Measurements from ENCODE around the gene PPP5C. TPM values are rescaled to one million over a fixed set of nuclear protein-coding genes. Genes with fewer than 3 reads are reported as not detected.

Gene PPP5C
- total and polyA plus RNA-seq, 2 donors: 32.7 to 44.1 TPM

DNA sequence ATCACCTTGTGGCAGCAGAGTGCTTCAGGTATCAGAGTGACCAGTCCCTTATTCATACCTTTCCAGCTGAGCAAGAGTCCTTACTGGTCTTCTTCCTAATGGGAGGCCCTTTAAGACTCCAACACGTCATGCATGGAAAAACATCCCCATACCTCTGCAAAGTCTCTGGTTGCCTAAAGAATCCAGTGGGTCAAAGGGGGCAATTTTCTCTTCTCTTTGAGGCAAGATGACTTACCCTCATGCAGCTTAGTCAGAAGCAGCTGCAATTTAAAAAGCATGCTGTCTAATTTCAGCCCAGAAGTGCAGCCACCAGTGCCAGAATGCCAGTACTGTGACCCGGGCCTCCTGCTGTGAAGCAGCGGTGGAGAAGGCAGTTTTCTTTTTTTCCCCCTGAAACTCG, 18.7 kb downstream of the PPP5C start:
- H3K4me3 ChIP-seq (ENCODE audit: low read length in 2 of 2): no peak overlapping the region
- H3K36me3 ChIP-seq (ENCODE audit: control insufficient read depth in 2 of 2, insufficient read depth in 2 of 2, low read length in 1 of 2): peaks cover 35 to 50% of the 10 kb centered on the region in 2 donors
- H3K27me3 ChIP-seq (ENCODE audit: control insufficient read depth in 2 of 2, insufficient read depth in 1 of 2, low read length in 1 of 2): no peaks in the 10 kb centered on the region
- H3K9me3 ChIP-seq (ENCODE audit: control insufficient read depth in 2 of 2, insufficient read depth in 1 of 2, low read length in 1 of 2): no peaks in the 10 kb centered on the region
- 96% methylated on average over 4 of the region's 4 CpGs for WGBS
- no peak overlapping the region for H3K27ac ChIP-seq (ENCODE audit: low read depth in 1 of 2, low read length in 1 of 2)
- peaks cover 0 to 3% of the 10 kb centered on the region in 2 donors for H3K4me1 ChIP-seq (ENCODE audit: control insufficient read depth in 2 of 2, insufficient read depth in 2 of 2, low read length in 2 of 2)
- DNase-seq (ENCODE audit: low read depth in 6 of 9, low spot score in 9 of 9): no peak

DNA sequence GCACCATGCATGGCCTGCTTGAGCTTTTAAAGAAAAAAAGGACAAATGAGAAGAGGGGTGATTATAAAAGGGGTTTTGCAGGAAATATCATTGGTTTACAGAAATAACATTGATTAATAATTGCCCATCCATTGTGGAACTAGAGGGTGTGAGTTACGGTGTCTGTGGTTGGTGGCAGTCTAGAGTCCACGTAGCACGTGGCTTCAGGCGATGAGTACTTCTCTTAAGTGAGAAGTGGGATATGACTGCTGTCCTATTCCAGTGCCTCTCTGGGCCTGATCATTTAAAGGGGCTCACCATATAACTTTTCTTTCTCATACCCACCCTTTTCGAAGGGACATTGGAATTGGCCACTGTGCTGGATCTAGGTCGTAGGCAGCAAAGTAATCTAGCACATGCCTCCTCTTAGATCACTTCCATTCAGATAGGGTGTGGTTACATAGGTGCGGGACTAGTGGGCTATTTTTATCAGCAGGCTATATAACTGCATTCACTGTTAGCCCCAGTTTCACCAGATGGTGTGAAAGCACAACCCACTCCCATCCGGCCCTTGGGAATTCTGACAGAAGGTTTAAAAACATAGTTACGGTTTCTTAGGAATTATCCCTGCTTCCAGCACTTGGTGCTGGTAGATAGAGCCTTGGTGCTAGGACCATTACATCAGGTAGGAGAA, 19.9 kb downstream of the PPP5C start:
- no peak overlapping the region for H3K4me3 ChIP-seq (ENCODE audit: low read length in 2 of 2)
- WGBS: 98% methylated on average over 9 of the region's 9 CpGs
- DNase-seq (ENCODE audit: low read depth in 6 of 9, low spot score in 9 of 9): no peak
- H3K4me1 ChIP-seq (ENCODE audit: control insufficient read depth in 2 of 2, insufficient read depth in 2 of 2, low read length in 2 of 2): peaks cover under 1 to 9% of the 10 kb centered on the region in 2 donors
- H3K9me3 ChIP-seq (ENCODE audit: control insufficient read depth in 2 of 2, insufficient read depth in 1 of 2, low read length in 1 of 2): no peaks in the 10 kb centered on the region
- no peaks in the 10 kb centered on the region for H3K27me3 ChIP-seq (ENCODE audit: control insufficient read depth in 2 of 2, insufficient read depth in 1 of 2, low read length in 1 of 2)
- H3K27ac ChIP-seq (ENCODE audit: low read depth in 1 of 2, low read length in 1 of 2): no peak overlapping the region
- peaks cover 41 to 53% of the 10 kb centered on the region in 2 donors for H3K36me3 ChIP-seq (ENCODE audit: control insufficient read depth in 2 of 2, insufficient read depth in 2 of 2, low read length in 1 of 2)

DNA sequence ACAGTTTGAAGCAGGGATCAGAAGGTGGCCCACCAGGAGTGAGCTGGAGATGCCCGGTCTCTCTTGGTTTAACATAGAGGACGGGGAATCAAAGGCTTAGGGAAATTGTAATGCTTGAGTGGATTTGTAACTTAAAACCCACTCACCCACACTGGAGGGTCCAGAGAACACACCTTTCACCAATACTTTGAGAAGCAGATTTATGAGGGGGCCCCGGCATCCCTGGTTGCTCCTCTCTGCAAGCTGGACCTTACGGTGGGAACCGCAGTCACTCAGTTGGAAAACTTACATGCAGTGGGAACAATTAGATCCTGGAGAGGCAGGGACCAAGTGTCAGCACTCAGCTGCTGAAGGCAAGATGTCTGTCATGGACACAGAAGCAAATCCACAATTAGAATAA, 20.5 kb downstream of the PPP5C start:
- H3K4me1 ChIP-seq (ENCODE audit: control insufficient read depth in 2 of 2, insufficient read depth in 2 of 2, low read length in 2 of 2): peaks cover 2 to 12% of the 10 kb centered on the region in 2 donors
- H3K4me3 ChIP-seq (ENCODE audit: low read length in 2 of 2): no peak overlapping the region
- 97% methylated on average over 5 of the region's 5 CpGs for WGBS
- H3K9me3 ChIP-seq (ENCODE audit: control insufficient read depth in 2 of 2, insufficient read depth in 1 of 2, low read length in 1 of 2): no peaks in the 10 kb centered on the region
- no peak overlapping the region for H3K27ac ChIP-seq (ENCODE audit: low read depth in 1 of 2, low read length in 1 of 2)
- DNase-seq (ENCODE audit: low read depth in 6 of 9, low spot score in 9 of 9): no peak
- H3K36me3 ChIP-seq (ENCODE audit: control insufficient read depth in 2 of 2, insufficient read depth in 2 of 2, low read length in 1 of 2): peaks cover 46 to 53% of the 10 kb centered on the region in 2 donors
- no peaks in the 10 kb centered on the region for H3K27me3 ChIP-seq (ENCODE audit: control insufficient read depth in 2 of 2, insufficient read depth in 1 of 2, low read length in 1 of 2)

DNA sequence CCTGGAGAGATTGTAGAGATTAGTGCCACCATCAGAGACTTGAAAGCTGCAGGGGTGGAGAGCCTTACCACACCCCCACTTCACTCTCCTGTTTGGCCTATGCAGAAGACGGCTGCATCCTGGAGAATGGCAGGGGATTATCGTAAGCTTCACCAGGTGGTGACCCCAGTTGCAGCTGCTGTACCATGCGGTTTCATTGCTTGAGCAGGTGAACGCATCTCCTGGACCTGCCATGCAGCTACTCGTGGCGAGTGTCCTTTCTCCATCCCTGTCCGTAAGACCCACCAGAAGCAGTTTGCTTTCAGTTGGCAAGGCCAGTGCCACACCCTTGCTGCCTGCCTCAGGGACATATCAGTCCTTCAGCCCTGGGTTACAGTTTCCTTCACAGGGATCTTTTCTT, 21.2 kb downstream of the PPP5C start:
- Histone ChIP-seq H3K4me3 (ENCODE audit: low read length in 2 of 2) (no peak overlapping the region), H3K27me3 (ENCODE audit: control insufficient read depth in 2 of 2, insufficient read depth in 1 of 2, low read length in 1 of 2) (no peaks in the 10 kb centered on the region), H3K4me1 (ENCODE audit: control insufficient read depth in 2 of 2, insufficient read depth in 2 of 2, low read length in 2 of 2) (peaks cover 2 to 12% of the 10 kb centered on the region in 2 donors), H3K9me3 (ENCODE audit: control insufficient read depth in 2 of 2, insufficient read depth in 1 of 2, low read length in 1 of 2) (no peaks in the 10 kb centered on the region), H3K27ac (ENCODE audit: low read depth in 1 of 2, low read length in 1 of 2) (no peak overlapping the region), H3K36me3 (ENCODE audit: control insufficient read depth in 2 of 2, insufficient read depth in 2 of 2, low read length in 1 of 2) (peaks cover 46 to 56% of the 10 kb centered on the region in 2 donors)
- over 99% methylated on average over 7 of the region's 7 CpGs for WGBS
- DNase-seq (ENCODE audit: low read depth in 6 of 9, low spot score in 9 of 9): no peak

DNA sequence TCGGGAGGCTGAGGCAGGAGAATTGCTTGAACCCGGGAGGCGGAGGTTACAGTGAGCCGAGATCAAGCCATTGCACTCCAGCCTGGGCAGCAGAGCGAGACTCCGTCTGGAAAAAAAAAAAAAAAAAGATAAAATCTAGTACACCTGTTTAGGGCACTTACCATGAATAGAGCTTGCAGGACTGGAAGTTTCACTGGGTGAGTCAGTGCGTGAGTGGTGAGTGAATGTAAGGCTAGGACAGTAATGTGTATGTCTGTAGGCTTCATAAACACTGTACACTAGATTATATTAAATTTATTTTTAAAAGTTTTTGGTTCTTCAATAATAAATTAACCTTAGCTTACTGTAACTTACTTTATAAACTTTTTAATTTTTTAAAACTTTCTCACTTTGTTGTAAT, 22.9 kb downstream of the PPP5C start:
- no peak overlapping the region for H3K4me3 ChIP-seq (ENCODE audit: low read length in 2 of 2)
- peaks cover 41 to 47% of the 10 kb centered on the region in 2 donors for H3K36me3 ChIP-seq (ENCODE audit: control insufficient read depth in 2 of 2, insufficient read depth in 2 of 2, low read length in 1 of 2)
- 92% methylated on average over 7 of the region's 7 CpGs for WGBS
- H3K9me3 ChIP-seq (ENCODE audit: control insufficient read depth in 2 of 2, insufficient read depth in 1 of 2, low read length in 1 of 2): no peaks in the 10 kb centered on the region
- no peak for DNase-seq (ENCODE audit: low read depth in 6 of 9, low spot score in 9 of 9)
- peaks cover 2 to 18% of the 10 kb centered on the region in 2 donors for H3K4me1 ChIP-seq (ENCODE audit: control insufficient read depth in 2 of 2, insufficient read depth in 2 of 2, low read length in 2 of 2)
- H3K27ac ChIP-seq (ENCODE audit: low read depth in 1 of 2, low read length in 1 of 2): no peak overlapping the region
- no peaks in the 10 kb centered on the region for H3K27me3 ChIP-seq (ENCODE audit: control insufficient read depth in 2 of 2, insufficient read depth in 1 of 2, low read length in 1 of 2)

DNA sequence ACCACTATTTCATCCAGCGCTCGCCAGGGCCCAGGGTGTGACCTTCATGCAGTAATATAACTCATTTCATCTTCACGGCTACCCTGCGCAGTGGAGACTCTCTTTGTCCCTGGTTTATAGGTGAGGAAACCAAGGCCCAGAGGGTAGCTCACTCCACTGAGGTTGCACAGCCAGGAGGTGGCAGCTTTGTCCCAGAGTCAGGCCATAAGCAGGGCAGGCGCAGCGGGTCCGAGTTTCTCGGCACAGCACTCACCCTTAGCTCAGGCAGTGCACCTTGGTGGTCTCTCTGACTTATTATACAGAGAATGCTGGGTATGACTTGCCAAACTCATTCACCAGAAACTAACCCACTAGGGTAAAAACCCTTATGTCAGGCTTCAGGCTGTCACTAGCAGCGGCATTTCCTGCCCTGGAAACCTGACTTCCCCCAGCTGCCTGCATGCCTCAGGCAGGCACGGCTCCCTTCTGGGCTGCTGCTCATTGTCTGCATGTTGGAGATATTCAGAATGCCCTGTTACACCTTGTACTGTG, 24.5 kb downstream of the PPP5C start:
- Histone ChIP-seq H3K9me3 (ENCODE audit: control insufficient read depth in 2 of 2, insufficient read depth in 1 of 2, low read length in 1 of 2) (no peaks in the 10 kb centered on the region), H3K27me3 (ENCODE audit: control insufficient read depth in 2 of 2, insufficient read depth in 1 of 2, low read length in 1 of 2) (no peaks in the 10 kb centered on the region), H3K36me3 (ENCODE audit: control insufficient read depth in 2 of 2, insufficient read depth in 2 of 2, low read length in 1 of 2) (peaks cover 39 to 52% of the 10 kb centered on the region in 2 donors), H3K4me1 (ENCODE audit: control insufficient read depth in 2 of 2, insufficient read depth in 2 of 2, low read length in 2 of 2) (peaks cover 2 to 18% of the 10 kb centered on the region in 2 donors), H3K4me3 (ENCODE audit: low read length in 2 of 2) (no peak overlapping the region), H3K27ac (ENCODE audit: low read depth in 1 of 2, low read length in 1 of 2) (peak overlapping the region in 1 of 2 donors; percentile 47)
- WGBS: 73% methylated on average over 10 of the region's 10 CpGs
- DNase-seq (ENCODE audit: low read depth in 6 of 9, low spot score in 9 of 9): peak in 2 of 9 donors; percentile 26 to 52

DNA sequence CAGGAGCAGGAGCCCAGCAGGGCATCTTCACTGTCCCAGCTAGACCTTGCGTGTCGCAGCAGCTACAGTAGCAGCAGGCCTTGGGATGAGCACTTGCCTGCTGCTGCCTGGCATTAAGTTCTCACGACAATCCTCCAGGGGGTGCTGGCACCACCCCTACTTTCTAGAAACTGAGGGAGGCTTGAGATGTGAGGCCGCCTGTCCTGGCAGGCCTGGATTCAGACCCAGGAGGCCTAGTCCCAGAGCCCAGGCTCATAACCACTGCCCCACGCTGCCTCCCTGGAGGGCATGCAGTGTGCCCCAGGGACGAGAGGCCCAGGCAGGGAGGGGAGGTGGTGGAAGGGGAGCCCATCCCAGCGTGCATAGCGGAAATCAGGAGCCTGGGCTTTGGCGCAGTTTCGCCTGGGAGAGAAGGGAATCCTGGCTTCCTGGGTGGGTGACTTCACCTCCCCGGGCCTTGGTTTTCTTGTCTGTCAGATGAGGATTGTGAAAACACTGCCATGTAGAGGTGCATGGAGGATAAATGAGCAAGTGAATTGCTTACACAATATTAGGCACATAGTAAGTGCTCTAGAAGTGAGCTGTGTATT, 26.1 kb downstream of the PPP5C start:
- Histone ChIP-seq H3K27ac (ENCODE audit: low read depth in 1 of 2, low read length in 1 of 2) (peak overlapping the region in 1 of 2 donors; percentile 0), H3K4me3 (ENCODE audit: low read length in 2 of 2) (no peak overlapping the region), H3K36me3 (ENCODE audit: control insufficient read depth in 2 of 2, insufficient read depth in 2 of 2, low read length in 1 of 2) (peaks cover 36 to 51% of the 10 kb centered on the region in 2 donors), H3K9me3 (ENCODE audit: control insufficient read depth in 2 of 2, insufficient read depth in 1 of 2, low read length in 1 of 2) (no peaks in the 10 kb centered on the region), H3K27me3 (ENCODE audit: control insufficient read depth in 2 of 2, insufficient read depth in 1 of 2, low read length in 1 of 2) (no peaks in the 10 kb centered on the region), H3K4me1 (ENCODE audit: control insufficient read depth in 2 of 2, insufficient read depth in 2 of 2, low read length in 2 of 2) (peaks cover 2 to 18% of the 10 kb centered on the region in 2 donors)
- no peak for DNase-seq (ENCODE audit: low read depth in 6 of 9, low spot score in 9 of 9)
- 96% methylated on average over 11 of the region's 11 CpGs for WGBS

DNA sequence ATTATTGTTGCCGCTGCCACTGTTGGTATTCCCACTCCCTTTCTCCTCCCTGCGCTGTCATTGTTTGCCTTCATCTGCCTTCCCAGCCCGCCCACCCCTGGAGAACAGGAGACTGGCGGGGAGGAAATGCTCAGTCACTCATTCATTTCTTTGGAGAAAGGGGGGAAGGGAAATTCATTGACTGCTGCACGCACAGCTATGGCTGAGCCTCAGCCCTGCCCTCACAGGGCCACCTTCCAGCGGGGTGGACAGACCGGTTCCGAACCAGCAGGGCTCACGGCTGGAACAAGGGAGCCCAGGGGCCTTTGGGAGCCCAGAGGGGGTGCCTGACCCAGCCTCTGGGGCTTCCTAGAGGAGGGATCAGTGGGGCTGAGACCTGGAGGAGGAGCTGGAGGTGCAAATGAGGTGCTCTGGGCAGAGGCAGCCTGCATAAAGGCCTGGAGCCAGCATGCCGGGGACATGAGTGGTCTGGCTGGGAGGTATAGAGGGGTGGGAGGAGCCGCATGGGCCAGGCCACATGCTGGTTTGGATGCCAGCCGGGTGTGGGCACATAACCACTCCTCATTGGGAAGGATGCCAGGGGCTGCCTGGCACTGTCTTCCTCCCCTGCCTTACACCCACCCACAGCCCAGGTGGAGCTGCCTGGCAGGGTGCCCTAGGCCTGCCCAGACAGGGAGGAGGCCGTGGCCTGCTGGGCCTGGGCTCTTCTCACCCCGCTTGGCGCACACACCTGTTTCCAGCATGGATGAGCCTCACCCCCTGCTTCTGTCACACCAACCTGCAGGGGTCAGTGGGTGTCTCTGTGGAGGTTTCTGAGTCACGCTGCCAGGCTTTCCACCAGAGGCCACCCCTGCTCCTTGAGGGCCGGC, 26.8 kb downstream of the PPP5C start:
- peaks cover 2 to 18% of the 10 kb centered on the region in 2 donors for H3K4me1 ChIP-seq (ENCODE audit: control insufficient read depth in 2 of 2, insufficient read depth in 2 of 2, low read length in 2 of 2)
- H3K9me3 ChIP-seq (ENCODE audit: control insufficient read depth in 2 of 2, insufficient read depth in 1 of 2, low read length in 1 of 2): no peaks in the 10 kb centered on the region
- no peaks in the 10 kb centered on the region for H3K27me3 ChIP-seq (ENCODE audit: control insufficient read depth in 2 of 2, insufficient read depth in 1 of 2, low read length in 1 of 2)
- H3K36me3 ChIP-seq (ENCODE audit: control insufficient read depth in 2 of 2, insufficient read depth in 2 of 2, low read length in 1 of 2): peaks cover 40 to 49% of the 10 kb centered on the region in 2 donors
- WGBS: 68% methylated on average over 17 of the region's 17 CpGs
- DNase-seq (ENCODE audit: low read depth in 6 of 9, low spot score in 9 of 9): no peak
- no peak overlapping the region for H3K27ac ChIP-seq (ENCODE audit: low read depth in 1 of 2, low read length in 1 of 2)
- no peak overlapping the region for H3K4me3 ChIP-seq (ENCODE audit: low read length in 2 of 2)

Measured in thymus (tissue), 11 donors.